GM18951 (cell line): ENCODE results near the gene LILRB3.
"Not testable (repeated sequence)": the region's sequence is repeated elsewhere in the genome, so short reads cannot be mapped to it uniquely, and the experiment has no call there.

Experiments used
- POLR2A ChIP-seq: IDR thresholded peaks from 4 replicates; pipeline ENCODE4 v1.6.1; 2011; ENCODE audit warnings: mild to moderate bottlenecking; ENCODE audit not compliant: insufficient read length, insufficient read depth; ENCODE audit errors: extremely low read depth
- in situ Hi-C: fragments of 300-500 bp; cut with MboI; formaldehyde crosslinking; loops from one replicate; pipeline ENCODE4 v1.12.0; 2022; ENCODE audit warnings: low sequenced_read_pairs, mixed read lengths, inconsistent platforms; ENCODE audit not compliant: unreplicated experiment

LILRB3 gene

DNA sequence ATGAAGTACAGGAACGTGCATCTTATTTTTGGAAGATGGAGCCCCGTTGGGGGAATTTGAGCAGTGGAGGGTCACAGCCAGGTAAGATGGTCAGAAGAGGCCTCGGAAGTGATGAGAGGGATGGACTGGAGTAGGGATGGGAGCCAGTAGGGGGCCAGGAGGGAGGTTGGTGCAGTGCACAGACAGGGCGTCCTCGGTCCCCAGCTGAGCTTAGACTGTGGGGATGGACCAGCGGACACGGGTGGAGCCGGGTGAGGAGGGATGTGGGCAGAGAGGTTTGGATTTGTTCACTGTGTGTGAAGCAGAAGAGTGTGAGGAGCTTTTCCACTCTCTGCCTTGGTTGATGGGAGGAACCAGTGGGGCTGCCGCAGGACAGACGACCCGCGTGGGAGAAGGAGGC lies 11.6 kb downstream of the LILRB3 start:
- in situ Hi-C loops: no loop called here
- TF ChIP-seq POLR2A: no peak

DNA sequence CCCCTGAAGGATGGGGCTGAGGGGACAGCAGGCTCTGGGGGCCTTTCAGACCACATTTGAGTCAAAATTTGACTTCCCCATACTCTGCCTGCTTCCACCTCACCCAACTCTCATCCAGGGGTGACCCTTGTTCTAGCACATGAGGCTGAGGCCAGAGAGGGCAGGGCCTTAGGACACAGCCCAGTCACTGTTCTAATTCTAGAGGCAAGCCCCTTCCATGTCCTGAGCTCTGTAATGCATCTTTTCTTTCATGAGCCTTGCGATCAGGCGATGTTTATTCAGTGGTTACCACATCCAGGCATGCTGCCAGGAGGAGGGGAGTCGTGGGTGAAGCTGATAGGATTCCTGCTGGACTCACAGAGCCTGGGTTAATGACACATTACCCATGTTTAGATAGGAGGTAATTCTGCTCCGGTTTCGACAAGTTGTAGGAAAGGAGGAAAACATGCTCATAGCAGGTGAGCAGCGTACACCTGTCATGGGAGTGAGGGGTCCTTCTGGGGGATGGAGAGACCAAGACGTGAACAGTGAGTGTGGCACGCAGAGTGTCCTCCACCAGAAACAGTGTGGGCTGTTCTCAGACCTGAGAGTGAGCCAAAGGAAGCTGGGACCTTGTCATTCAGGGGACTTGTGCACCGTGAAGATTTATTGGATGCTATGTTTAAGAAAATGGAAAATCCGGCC lies 12.9 kb downstream of the LILRB3 start:
- in situ Hi-C loops: no loop called here

GRCh38 chr19:54209058-54209810 lies 13.6 kb downstream of the LILRB3 start:
- TF ChIP-seq POLR2A: peak; percentile 11
- in situ Hi-C loops: no loop called here

More for the DNA sequence above, 12.9 kb downstream of the LILRB3 start:
- no peak for TF ChIP-seq POLR2A

GRCh38 chr19:54208784-54209057 lies 14.1 kb downstream of the LILRB3 start:
- in situ Hi-C loops: no loop called here
- peak; percentile 20 for TF ChIP-seq POLR2A

GRCh38 chr19:54207983-54208783 lies 14.6 kb downstream of the LILRB3 start:
- TF ChIP-seq POLR2A: peak; percentile 35
- in situ Hi-C loops: no loop called here

DNA sequence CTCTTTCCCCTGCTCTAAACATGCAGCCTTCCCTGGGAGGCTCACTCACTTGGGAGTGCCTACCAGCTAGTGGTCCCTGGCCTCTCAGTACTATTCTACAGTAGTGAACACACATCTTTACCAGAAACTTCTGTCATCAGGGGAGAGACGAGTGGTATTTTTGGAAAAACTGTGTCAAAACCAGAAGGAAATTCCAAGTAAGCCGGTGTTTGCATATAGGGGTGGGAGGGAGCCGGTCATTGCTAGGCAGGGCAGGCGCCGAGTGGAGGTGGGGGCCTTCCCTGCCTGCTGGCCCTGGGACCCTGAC lies 15.2 kb downstream of the LILRB3 start:
- in situ Hi-C loops: no loop called here

DNA sequence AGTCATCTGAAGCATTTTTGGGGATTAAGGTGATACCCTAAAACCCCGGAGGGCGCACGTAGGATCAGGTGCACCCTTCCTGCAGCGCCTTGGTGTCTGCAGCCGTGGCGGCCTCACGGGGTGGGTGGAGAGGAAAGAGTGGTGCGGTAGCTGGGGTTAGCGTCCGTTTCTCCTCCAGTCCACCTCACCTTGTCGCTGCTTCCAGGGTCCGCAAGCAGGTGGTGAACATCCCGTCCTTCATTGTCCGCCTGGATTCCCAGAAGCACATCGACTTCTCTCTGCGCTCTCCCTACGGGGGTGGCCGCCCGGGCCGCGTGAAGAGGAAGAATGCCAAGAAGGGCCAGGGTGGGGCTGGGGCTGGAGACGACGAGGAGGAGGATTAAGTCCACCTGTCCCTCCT lies 15.6 kb downstream of the LILRB3 start:
- in situ Hi-C loops: not testable (repeated sequence)

More for the DNA sequence above, 15.2 kb downstream of the LILRB3 start:
- no peak for TF ChIP-seq POLR2A

- in situ Hi-C loops: no loop called here
- TF ChIP-seq POLR2A: no peak
Measured at GRCh38 chr19:54206831-54207177, 16.0 kb downstream of the LILRB3 start.

- peak; percentile 37 for TF ChIP-seq POLR2A
- in situ Hi-C loops: no loop called here
Measured at GRCh38 chr19:54206030-54206830, 16.6 kb downstream of the LILRB3 start.

- in situ Hi-C loops: no loop called here
- no peak for TF ChIP-seq POLR2A
Measured at GRCh38 chr19:54204767-54205468, 17.9 kb downstream of the LILRB3 start.

GRCh38 chr19:54203151-54203611 lies 19.6 kb downstream of the LILRB3 start:
- in situ Hi-C loops: no loop called here
- TF ChIP-seq POLR2A: no peak

- in situ Hi-C loops: no loop called here
- TF ChIP-seq POLR2A: no peak
Measured at GRCh38 chr19:54201980-54202379, 20.8 kb downstream of the LILRB3 start.

DNA sequence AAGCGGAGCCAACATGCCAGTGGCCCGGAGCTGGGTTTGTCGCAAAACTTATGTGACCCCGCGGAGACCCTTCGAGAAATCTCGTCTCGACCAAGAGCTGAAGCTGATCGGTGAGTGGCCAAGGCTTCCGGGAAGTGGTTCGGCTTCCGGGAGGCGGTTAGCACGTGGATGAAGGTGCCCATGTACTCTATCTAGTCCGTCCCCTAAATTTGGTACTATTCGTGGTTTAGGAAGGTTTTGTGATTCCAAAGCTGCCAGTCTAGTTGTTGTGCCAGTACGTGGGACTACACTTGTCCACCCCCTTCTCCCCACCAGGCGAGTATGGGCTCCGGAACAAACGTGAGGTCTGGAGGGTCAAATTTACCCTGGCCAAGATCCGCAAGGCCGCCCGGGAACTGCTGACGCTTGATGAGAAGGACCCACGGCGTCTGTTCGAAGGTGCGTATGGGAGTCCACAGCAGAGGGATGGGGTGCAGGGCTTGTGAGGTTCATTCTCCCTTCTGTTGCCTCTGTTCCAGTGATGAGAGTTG lies 21.6 kb downstream of the LILRB3 start:
- in situ Hi-C loops: no loop called here
- TF ChIP-seq POLR2A: no peak

DNA sequence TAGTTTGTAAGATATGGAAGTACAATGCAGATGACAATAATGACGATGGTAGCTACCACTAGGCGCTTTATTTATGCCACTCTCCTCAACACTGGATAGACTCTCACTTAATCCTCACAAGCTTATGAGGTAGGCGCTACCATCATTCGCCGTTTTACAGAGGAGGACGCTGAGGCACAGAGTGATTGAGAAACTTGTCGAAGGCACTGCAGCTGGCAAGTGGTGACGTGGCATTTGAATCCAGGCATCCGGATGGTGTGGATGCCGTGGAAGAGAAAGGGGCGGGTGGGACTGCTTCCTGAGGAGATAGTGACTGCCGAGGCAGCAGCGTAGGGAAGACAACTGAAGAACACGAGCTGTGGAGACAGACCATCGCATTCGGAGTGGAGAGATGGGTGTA lies 23.4 kb downstream of the LILRB3 start:
- in situ Hi-C loops: no loop called here

More for the DNA sequence above, 23.4 kb downstream of the LILRB3 start:
- no peak for TF ChIP-seq POLR2A
